ENCODE results near the gene TMEM181. TPM values are rescaled to one million over a fixed set of nuclear protein-coding genes. Genes with fewer than 3 reads are reported as not detected.
A peak's percentile ranks its signal among the peaks of the same experiment; 100 is the strongest.

TMEM181 gene
- total and polyA plus RNA-seq, 2 experiments from 2014 or later = 11.9 to 25.2 TPM

DNA sequence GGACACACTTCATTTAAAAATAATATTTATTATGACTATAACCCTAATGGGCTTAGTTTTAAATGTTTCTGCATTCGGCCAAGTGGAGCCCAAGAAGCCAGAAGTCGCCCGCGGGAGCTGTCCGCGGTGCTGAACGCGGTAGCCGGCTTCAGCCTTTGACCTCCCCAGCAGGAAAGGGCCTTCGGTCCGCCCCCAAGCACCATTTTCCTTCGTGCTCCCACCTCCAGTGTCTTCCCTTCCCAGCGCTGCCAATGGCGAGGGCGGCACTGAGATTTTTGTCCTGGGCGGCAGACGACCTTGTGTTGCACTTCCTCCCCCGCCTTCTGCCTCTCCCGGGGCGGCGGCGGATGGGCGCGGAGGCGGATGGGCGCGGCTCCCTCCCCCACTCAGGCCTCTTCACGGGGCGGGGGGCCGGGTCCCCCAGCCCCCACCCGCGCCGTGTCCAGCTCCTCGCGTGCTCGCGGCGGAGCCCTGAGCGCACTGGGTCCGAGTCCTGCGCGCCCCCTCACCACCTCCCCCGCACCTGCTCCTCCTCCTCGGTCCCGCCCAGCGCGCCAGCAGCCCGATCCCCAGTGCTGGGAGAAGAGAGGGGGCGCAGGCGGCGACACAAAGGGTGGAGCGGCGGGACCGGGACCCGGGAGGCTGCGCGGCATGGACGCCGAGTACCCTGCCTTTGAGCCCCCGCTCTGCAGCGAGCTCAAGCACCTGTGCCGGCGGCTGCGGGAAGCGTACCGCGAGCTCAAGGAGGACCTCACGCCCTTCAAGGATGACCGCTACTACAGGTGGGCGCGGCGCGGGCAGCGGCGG lies 23.6 kb upstream of the TMEM181 start:
- Histone ChIP-seq H3K4me1 (ENCODE audit: insufficient read depth) (peaks cover 14% of the 10 kb centered on the region; the same call in 1 of the 2 replicates), H3K4me3 (peak overlapping the region; percentile 91), H3K9me2 (ENCODE audit: insufficient read depth) (no peaks in the 10 kb centered on the region), H2AFZ (peak overlapping the region; percentile 98), H3K79me2 (replicated peaks; ENCODE audit: insufficient read depth) (peaks cover 6% of the 10 kb centered on the region; the same call in 1 of the 2 replicates), H3K4me2 (peak overlapping the region; percentile 83), H4K20me1 (replicated peaks; ENCODE audit: insufficient read depth) (0 out of 2 replicates have a peak, but pooled peaks cover 6% of the 10 kb centered on the region), H3F3A (replicated peaks; ENCODE audit: low read depth) (no peaks in the 10 kb centered on the region; the same call in 1 of the 2 replicates), H3K27me3 (ENCODE audit: insufficient read depth) (peaks cover 20% of the 10 kb centered on the region), H3K36me3 (ENCODE audit: insufficient read depth) (no peaks in the 10 kb centered on the region), H3K27ac (ENCODE audit: low read depth) (no peak overlapping the region)
- TF ChIP-seq POLR2AphosphoS5 (IDR thresholded peaks at IDR 0.05; ENCODE audit: low read depth) (peak; percentile 28; the same call in 1 of the 2 replicates), CTCF (conservative IDR thresholded peaks at IDR 0.05; ENCODE audit: low read depth in 2 of 2) (no peak), ZNF331 (CRISPR knock-in tag; IDR thresholded peaks at IDR 0.05; ENCODE audit: low read depth) (no peak), EZH2 (IDR thresholded peaks at IDR 0.05; ENCODE audit: low read depth, unreplicated experiment) (no peak), ZNF462 (CRISPR knock-in tag; IDR thresholded peaks at IDR 0.05) (no peak), EZH2phosphoT487 (IDR thresholded peaks at IDR 0.05; ENCODE audit: unreplicated experiment) (no peak), STAT1 (IDR thresholded peaks at IDR 0.05; ENCODE audit: unreplicated experiment) (no peak), ZNF114 (CRISPR knock-in tag; IDR thresholded peaks at IDR 0.05) (no peak; the same call in 1 of the 2 replicates), JUNB (IDR thresholded peaks at IDR 0.05; ENCODE audit: unreplicated experiment) (no peak), REST (IDR thresholded peaks at IDR 0.05; ENCODE audit: unreplicated experiment) (peak; percentile 94), CREB1 (CRISPR knock-in tag; IDR thresholded peaks at IDR 0.05; ENCODE audit: low read depth) (no peak), NANOG (IDR thresholded peaks at IDR 0.05; ENCODE audit: borderline replicate concordance) (no peak)
- TF ChIP-seq, protein P1, sequence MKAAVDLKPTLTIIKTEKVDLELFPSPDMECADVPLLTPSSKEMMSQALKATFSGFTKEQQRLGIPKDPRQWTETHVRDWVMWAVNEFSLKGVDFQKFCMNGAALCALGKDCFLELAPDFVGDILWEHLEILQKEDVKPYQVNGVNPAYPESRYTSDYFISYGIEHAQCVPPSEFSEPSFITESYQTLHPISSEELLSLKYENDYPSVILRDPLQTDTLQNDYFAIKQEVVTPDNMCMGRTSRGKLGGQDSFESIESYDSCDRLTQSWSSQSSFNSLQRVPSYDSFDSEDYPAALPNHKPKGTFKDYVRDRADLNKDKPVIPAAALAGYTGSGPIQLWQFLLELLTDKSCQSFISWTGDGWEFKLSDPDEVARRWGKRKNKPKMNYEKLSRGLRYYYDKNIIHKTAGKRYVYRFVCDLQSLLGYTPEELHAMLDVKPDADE (IDR thresholded peaks at IDR 0.05) = no peak
- DNase-seq (ENCODE audit: low spot score) = peak; percentile 92
- no peaks in the 10 kb centered on the region for H3K9me3 Mint-ChIP-seq
- no peak overlapping the region for H3K27ac Mint-ChIP-seq
- no peaks in the 10 kb centered on the region for H3K36me3 Mint-ChIP-seq (ENCODE audit: low read depth)
- peak overlapping the region; percentile 81 for H3K4me3 Mint-ChIP-seq
- peaks cover 20% of the 10 kb centered on the region for H3K27me3 Mint-ChIP-seq (ENCODE audit: insufficient read depth, low read depth, poor library complexity)
- peaks cover 5% of the 10 kb centered on the region for H3K4me1 Mint-ChIP-seq
- peak; percentile 61 for ATAC-seq

Measured in GM23338 (cell line).